GM10248 (cell line): Measurements from ENCODE around the gene IQCH.

Experiments
- CTCF ChIA-PET: fragments of 300-600 bp; sonication (Branson Sonifier 250); formaldehyde crosslinking; extraction: SDS; loops from one replicate; lab custom pipeline; 2021; ENCODE audit warnings: antibody characterized with exemption; lab: Yijun Ruan, JAX
- POLR2A ChIA-PET: fragments of 350-650 bp; sonication (Branson Sonifier 250); formaldehyde crosslinking; extraction: SDS; loops from one replicate; lab custom pipeline; 2020; ENCODE audit warnings: antibody characterized with exemption; lab: Yijun Ruan, JAX
- DNase-seq: peaks from one replicate; pipeline ENCODE4 v3.0.0; 2012; ENCODE audit errors: extremely low spot score
- TF ChIP-seq, protein P1 (sequence below): IDR thresholded peaks from 2 replicates; pipeline ENCODE4 v1.5.1; 2012; ENCODE audit warnings: mild to moderate bottlenecking, low read depth; ENCODE audit errors: extremely low read depth, missing control alignments, control extremely low read depth

Gene IQCH

GRCh38 chr15:67548862-67549651 lies 294.5 kb downstream of the IQCH start:
- CTCF ChIA-PET, result interaction anchor here (1.0 to 2.6 kb wide), 6 partner anchors 9 to 287 kb away, joined by 3 to 9 read pairs (median 4); no protein-coding TSS in a partner anchor
- DNase-seq, result no peak
- TF ChIP-seq, protein P1, sequence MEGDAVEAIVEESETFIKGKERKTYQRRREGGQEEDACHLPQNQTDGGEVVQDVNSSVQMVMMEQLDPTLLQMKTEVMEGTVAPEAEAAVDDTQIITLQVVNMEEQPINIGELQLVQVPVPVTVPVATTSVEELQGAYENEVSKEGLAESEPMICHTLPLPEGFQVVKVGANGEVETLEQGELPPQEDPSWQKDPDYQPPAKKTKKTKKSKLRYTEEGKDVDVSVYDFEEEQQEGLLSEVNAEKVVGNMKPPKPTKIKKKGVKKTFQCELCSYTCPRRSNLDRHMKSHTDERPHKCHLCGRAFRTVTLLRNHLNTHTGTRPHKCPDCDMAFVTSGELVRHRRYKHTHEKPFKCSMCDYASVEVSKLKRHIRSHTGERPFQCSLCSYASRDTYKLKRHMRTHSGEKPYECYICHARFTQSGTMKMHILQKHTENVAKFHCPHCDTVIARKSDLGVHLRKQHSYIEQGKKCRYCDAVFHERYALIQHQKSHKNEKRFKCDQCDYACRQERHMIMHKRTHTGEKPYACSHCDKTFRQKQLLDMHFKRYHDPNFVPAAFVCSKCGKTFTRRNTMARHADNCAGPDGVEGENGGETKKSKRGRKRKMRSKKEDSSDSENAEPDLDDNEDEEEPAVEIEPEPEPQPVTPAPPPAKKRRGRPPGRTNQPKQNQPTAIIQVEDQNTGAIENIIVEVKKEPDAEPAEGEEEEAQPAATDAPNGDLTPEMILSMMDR, result no peak
- POLR2A ChIA-PET, result no interaction called here

GRCh38 chr15:67549736-67550135 lies 295.1 kb downstream of the IQCH start:
- ChIA-PET CTCF (interaction anchor here (0.8 to 2.6 kb wide), 6 partner anchors 8 to 286 kb away, joined by 3 to 9 read pairs (median 4); no protein-coding TSS in a partner anchor), POLR2A (no interaction called here)
- DNase-seq, result no peak
- TF ChIP-seq, protein P1, result no peak

- TF ChIP-seq, protein P1, result no peak
- POLR2A ChIA-PET, result no interaction called here
- CTCF ChIA-PET, result interaction anchor here (1.5 to 1.6 kb wide), 2 partner anchors 29 to 286 kb away, joined by 4 to 5 read pairs; no protein-coding TSS in a partner anchor
- DNase-seq, result no peak
These were observed 295.9 kb downstream of the IQCH start for GRCh38 chr15:67550522-67550921.

GRCh38 chr15:67551207-67551743 lies 296.7 kb downstream of the IQCH start:
- ChIA-PET POLR2A (no interaction called here), CTCF (no interaction called here)
- DNase-seq, result no peak
- TF ChIP-seq, protein P1, result no peak
